NCI-H1105 treated with DMSO at 0.1 percent for 48 hours (cell line): ENCODE data around the gene AHRR.
"Not testable (repeated sequence)": the region's sequence is repeated elsewhere in the genome, so short reads cannot be mapped to it uniquely, and the experiment has no call there.

ENCODE experiments used
- DNase-seq: peaks from one replicate; lab custom pipeline; 2025; lab: John Stamatoyannopoulos, UW

AHRR gene

DNA sequence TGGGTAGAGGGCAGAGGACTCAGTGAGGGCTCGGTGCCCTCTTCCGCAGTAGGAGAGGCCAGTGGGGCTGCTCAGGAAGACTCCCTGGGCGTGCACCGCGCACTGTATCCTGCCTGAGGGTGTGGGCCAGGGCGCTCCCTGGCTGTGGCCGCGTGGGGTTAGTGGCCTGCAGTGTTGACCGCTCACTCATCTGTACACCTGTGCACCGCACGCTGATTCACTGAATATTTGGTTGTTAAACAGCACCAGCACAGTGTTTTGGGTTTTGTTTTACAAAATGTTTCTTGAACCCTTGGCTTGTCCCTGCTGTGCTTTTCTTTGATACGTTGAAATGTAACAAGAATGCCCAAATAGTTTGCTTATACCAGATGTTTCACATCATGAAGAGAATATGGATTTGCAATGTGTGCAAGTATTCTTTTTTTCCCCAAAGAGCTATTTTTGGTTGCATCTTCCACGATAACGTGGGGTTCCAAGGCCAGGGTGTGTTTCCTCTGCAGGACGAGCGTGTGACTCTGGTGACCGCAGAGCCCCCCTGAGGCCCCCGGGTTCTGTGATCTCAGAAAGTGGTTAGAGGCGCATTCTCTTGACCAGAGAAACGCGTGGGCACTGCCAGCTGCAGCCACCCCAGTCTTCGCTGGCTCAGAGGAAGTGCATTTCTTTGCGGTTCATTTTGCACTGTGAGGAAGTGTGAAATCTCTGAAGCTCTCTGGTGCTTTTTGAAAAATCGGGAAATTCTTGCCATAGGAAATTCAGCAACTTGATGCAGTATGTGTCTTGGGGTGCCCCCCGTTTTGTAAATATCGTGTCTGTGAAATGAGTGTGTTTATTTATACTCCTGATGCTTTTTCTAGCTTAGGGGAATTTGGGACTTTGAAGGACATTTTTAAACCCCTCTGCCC is 46.9 kb downstream of the AHRR start:
- DNase-seq, result no peak

DNA sequence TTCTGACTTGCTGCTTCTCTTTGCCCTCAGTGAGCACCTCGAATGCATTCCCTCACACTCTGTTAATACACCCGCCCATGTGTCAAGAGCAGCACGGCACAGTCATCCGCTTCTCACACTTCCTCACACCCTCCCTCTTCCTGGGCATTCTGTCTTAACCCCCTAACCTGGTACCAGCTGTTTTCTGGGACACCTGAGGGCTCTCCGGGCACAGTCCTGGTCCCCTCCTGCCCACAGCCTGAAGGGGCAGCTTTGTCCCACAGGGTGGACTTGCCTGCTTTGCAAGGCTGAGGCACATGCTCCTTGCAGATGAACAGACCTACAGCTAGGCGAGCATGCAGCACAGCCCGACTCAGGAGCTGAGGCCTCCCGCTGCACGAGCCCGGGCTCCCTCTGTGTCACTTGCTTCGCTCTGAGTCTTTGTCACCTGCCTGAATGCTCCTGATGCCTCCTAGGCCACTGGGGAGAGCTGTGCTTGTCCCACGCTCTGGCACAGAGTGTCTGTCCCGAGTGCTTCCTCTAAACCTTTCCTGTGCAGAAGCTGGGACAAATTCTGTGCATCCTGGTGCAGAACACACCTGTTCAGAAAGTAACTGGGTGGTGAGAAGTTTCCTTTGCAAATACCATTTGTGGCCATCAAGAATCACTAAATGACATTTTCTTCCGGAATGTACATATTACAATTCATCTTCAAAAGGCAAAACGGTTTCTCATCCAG is 47.8 kb downstream of the AHRR start:
- DNase-seq, result no peak

DNA sequence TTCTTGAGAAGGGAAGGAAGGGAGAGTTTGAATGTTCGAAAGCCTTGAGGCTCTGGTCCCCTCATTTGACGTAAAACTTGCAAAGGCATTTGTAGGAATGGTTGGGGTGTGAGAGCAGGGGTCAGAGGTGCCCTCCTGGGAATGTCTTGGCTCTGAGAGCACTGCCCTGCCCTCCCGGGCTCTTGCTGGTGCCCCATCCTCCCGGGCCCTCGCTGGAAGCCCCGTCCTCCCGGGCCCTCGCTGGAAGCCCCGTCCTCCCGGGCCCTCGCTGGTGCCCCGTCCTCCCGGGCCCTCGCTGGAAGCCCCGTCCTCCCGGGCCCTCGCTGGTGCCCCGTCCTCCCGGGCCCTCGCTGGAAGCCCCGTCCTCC is 48.3 kb downstream of the AHRR start:
- DNase-seq, result not testable (repeated sequence)

DNA sequence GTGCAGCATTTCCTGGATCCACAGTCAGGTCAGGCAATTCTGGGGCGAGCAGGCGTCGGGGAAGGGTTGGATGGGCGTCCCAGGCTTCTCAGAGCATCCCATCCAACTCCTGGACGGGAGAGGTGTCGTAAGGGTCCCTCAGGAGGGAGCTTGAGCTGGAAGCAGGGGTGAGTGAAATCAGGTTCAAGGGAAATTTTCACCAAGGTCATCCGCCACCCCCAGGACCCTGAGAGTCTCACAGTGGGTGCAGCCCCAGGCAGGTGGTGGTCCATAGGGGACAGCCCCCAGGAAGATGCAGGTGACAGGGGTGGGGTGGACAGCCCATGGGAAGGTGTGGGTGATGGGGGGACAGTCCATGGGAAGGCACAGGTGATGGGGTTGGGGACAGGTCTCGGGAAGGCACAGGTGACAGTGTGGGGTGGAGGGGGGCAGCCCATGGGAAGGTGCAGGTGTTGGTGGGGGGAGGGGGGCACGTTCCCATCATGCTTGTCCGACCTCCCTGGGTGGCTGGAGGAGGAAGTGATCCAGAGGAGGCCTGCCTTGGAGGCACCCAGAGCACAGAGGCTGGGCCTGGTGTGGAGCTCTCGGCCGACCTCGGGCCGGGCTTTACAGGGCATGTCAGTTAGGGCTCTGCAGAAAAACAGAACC is 48.9 kb downstream of the AHRR start:
- DNase-seq, result no peak

DNA sequence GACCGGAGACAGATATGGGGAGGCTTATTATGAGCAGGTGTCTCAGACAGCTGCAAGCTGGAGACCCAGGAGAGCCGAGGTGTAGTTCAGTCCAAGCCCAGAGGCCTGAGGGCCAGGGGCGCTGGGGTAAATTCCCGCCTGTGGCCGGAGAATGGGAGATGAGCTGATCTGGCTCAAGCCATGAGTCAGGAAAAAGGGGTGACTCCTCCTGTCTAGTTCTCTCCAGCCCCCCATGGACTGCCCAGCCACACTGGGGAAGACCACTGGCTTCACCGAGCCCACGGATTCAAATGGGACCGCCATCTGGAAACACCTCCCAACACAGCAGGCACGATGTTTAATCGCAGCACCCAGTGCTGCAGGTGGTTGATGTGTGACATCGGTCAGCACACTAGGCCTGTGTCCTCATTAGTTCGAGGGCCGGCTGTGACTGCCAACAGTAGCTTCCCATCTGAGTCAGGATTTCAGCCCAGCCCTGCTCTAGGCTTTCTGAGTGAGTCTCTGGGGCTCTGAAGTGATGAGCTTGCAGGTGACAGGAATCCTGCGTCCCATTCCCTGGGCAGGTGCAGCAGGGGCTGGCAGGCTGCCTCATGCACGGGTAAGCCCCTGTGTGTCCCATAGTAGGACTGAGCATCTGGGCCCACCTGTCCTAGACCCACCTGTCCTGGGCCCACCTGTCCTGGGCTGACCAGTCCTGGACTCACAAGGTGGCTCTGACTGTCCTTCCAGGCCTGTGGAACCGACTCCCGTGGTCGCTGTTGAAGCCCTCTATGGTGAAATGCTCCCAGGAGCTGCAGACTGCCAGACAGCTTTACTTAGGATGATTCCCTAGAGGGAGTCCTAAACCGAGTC is 49.7 kb downstream of the AHRR start:
- no peak for DNase-seq

DNA sequence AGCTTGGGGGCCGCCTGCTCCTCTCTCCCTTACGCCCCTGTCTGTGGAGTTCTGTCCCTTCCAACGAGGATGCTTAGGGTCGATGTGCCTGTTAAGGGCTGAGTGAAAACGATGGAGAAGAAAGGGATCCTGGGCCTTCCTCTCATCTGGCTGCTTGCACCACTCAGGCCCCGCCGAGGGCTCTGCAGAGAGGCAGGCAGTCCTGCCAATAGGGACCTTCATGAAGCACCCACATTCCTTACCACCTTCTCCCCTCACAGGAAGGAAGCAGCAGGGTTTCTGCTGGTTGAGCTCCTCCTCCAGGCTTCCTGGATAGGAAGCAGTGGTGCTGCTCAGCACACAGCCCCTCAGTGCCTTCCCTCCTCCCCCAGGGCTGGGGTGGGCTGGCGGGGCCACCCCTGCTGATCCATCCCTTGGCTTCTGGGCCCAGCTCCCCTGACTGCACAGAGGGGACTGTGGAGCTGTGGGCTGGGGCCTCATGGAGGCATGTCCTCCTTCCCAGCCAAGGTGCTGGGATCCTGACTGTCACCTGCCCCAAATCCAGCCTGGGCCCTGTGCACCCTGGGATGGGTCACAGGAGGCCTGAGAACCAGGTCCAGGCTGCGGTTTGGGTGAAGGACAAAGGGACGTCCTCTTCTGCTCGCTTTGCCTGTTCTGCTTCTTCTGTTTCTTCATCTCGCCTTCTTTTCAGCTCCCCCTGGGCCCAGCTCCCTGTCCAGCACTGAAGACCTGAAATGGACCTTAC is 50.5 kb downstream of the AHRR start:
- no peak for DNase-seq

DNA sequence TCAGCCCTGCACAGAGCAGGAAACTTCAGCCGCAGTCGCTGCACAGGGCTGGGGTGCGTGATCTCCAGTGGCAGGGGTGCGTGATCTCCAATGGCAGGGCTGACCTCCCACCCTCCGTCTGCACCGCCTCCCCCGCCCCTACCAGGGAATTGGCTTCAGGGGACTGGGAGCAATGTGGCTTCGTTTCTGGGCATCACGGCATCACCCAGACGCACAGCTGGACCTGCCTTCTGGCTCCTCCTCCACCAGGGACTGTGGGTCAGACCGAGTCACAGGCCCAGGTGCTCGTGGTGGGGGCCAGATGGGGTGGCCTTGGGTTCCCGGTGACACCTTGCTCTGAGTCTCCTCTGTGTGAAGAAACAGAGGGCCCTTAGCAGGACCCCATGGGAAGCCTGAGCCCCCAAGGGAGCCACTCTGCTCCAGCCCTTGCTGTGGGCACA is 51.1 kb downstream of the AHRR start:
- DNase-seq, result no peak

DNA sequence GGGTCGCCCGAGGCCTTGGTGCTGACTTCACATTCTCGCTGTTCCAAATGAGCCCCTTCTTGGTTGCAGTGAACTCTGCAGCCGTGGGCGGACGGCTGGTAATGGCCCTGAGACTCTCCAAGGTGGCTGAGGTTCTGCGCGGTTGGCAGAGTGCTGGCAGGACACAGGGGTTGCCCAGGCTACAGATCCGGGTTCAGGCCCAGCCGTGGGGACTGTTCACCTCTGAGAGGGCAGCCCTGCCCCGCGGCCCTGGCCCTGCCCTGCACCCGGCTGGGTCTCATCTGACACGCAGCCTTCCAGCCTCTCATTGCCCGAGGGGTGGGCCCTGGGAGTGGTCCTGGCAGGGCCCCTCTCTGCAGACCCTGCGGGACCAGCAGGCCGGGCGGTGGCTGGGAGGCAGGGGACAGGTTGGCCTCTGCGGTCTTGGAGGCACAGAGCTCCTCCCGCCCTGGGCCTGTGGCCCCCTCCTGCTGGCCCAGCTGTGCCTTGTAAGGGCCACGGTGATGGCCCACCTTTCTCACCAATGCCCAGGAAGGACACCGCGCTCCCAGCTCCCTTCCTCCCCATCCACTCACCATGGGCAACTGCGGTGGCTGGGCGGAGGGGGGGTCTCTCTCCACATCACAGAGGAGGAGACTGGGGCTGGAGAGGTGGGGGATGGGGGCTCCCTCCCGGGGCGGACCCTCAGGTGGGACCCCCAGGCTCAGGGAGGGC is 51.6 kb downstream of the AHRR start:
- DNase-seq, result peak; percentile 37

DNA sequence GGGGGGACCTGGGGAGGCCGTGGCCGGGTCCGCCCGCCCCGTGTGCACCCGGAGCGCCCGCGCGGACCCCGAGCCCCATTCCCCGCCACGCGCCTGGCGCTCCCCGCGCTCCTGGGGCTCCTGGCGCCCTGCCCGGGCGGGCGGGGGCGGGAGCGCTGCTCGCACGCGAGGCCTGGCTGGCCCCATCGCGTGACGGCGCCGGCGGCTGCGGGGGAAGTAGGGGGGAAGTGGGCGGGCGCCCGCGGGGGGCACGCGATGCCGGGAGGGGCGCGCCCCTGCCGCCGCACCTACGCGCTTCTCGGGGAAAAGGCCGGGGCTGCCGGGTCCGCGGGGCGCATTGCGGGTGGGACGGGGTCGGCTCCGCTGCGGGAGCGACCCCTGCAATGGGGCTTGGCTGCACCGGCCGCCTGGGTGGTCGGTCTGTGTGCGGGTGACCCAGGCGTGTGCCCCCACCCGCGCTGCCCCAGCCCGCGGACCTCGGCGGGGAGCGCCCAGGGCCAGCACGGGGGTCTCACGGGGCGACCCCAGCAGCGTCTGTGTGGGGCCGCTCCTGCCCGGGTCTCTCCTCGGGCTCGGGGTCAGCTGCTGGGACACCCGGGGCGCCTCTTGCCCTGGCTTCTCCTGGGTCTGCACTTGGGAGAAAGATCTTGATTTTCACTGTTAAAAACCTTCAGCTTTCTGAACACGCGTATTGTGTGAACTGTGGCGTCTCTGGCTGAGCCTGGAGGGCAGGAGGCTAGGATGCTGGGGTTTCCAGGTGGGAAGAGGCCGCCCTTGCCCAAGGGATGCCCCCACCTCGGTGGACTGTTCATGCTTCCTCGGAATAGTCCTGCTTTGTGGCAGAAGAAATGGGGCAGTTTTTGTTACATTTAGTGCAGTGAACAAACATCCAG is 52.4 kb downstream of the AHRR start:
- DNase-seq, result peak; percentile 37

DNA sequence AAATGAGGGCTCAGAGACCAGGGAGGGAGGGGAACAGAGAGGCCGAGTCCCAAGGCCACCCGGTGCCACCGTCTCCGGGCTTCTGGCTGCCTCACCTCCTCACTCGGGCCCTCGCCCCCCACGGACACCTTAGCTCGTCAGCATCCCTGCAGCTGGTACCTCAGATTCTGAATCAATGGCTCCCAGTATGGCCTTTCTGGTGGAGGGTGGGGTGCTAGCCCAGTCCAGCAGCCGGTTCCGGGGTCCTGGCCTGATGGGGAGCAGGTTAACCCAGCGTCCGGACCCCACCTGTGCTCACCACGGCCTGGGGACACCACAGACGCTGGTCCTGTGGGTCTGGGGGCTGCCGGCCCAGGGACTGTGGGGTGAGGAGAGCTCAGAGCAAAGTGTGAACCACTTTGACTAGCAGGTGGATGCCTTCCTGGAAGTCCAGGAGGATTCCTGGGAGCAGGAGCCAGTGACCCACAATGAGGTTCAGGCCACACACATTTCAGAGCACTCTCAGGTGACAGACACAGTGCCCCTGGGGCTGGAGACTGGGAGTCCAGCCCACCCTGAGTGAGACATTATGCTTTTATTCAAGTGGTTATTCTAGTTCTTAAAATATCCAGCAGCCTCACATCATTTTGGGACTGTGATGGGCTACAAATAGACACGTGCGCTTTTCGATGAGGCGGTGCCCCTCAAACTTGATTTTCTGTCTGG is 53.3 kb downstream of the AHRR start:
- no peak for DNase-seq

DNA sequence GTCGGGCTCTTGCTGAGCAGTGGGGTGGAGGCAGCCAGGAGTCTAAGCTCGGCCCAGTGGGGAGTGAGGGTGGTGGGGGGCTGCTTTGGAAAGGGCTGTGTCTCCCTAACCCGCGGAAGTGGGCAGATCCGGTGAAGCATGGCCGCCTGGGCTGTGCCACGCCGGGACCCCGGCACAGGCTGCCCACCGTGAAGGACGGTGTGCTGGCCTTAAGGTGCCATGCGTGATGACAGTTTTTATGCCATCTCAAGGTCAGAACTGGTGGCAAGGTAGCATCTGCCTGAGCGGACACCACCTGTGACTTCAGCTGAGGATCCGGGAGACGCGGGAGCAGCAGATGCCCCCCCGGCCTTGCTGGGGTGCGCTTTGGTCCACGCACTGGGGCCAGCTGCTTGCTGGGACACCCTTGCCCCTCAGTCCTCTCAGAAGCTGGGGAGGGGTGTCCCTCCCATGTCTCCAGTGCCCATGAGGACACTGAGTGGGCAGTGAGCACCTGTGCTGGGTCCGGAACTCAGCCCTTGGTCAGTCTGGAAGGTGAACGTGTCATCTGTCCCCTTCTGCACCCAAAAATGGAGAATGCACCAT is 53.9 kb downstream of the AHRR start:
- no peak for DNase-seq

DNA sequence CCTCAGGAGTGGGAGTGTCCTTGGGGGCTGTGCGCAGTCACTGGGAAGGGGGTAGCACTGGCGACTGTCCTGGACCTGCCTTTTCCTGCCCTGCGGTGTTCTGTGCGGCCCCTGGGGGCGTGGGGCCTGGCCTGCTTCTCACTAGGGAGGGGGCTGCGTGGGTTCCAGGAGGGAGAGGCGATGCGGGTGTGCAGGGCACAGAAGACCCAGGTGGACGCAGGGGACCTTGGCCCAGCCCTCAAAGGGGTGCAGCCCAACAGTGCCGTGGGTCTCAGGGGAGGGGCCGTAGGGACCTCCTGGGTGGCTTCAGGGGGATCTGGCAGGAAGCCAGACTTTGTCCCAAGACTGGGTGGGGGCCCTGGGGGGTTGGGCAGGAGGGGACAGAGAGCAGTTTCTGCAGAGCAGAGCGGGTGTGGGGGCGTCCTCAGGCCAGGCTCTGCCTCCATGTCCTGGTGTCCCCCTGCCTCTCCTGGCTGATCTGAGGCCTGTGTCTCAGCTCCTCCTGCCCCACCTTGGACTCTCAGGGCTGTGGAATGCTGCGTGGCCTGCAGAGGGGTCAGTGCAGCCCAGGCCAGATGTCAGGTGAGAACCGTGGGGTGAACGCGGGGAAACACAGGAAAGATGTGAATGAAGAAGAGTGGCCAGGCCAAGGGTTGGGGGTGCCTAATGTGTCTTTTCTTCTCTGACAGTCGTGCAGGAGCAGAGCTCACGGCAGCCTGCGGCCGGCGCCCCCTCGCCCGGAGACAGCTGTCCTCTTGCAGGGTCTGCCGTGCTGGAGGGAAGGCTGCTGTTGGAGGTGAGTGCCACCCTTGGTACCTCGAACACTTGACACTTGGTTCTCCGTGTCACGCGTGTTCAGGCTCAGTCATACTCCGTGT is 54.6 kb downstream of the AHRR start:
- no peak for DNase-seq

DNA sequence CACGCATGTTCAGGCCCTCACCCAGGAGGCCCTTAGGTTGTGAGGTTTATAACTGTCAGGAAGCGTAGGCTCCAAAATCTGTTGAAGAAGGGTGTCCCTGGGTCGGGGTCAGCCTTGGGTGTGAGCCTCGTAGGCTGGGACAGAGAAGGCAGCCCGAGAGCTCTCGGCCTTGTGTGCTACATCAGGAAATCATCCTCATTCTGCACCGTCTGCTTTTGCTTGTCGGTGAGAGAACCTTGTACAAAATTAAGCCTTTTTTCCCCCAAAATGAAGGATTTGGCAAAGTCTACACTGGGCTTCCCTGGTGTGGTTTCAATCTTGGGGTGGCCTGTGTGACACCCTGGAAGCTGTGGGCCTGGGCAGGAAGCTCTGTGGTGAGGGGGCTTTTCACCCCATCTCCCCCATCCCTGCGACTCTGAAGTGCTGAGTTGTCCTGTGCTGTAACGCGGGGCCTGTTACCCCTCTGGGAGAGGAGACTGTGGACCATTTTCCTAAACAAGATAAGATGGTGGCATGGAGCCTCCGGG is 55.3 kb downstream of the AHRR start:
- DNase-seq, result no peak

DNA sequence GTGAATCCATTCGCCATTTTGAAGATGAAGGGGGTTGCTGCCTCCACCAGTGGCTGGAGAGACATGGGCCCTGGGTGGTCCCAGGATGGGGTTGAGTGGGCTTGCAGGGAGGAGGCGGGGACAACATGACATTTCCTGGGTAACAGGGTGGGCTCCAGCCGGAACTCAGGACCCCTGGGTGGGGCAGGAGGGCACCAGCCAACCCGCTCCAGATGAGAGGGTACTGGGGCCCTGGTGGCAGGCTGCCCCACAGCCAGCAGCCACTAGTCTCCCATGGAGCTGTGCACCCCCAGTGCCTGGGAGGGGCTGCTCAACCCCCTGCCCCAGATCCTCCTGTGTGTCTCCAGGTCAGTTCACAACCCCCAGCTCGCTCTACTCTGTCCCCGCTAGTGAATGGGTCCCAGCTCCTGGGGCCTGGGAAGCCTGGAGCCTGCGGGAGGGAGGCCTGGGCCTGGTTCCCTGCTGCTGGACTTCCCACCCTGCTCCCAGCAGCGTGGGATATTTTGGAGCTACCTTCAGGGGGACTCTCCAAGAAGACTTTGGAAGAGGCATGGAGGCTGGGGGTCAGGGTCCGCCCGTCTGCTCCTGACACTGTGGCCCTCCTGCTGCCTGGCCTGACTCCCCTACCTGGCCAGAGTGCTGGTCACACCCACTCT is 55.9 kb downstream of the AHRR start:
- DNase-seq, result no peak

DNA sequence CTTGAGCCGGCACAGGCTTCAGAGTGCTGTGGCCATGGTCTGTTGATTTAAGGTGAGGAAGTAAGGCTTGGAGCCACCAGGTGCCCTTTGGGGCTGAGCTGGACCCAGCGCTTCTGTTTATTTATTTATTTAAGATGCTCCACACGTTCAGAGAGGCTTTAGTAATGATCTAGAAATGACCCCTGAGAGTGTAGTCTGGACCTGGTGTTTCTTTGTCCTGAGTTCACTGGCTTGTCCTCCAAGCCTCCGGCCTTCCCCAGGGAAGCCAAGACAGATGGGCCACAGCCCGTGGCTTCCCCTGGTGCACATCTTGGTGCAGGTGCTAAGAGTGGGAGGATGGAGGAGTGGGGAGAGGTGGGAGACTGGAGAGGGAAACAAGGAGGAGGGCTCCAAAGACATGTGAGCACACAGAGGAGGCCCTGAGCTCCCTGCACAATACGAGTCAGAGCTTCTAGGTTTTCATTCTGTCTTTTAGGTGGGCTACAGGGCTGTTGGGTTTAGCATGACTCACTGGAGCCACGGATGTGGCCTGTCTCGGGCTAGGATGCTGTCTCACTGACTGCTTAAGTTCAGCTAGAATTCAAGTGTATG is 56.9 kb downstream of the AHRR start:
- DNase-seq, result no peak
